Esophagus muscularis mucosa (tissue), 4 donors: ENCODE results near the gene AKAP6. TPM values are rescaled to one million over a fixed set of nuclear protein-coding genes. Genes with fewer than 3 reads are reported as not detected.
A peak's percentile ranks its signal among the peaks of the same experiment; 100 is the strongest.

Experiments
- DNase-seq: peaks from one replicate; pipeline ENCODE4 v3.0.0-alpha.2; 2017; ENCODE audit errors: extremely low spot score
- H3K27ac ChIP-seq, 4 donors: fragments of 200-600 bp; sonication (generic); replicated peaks in 1 of 4; 1 replicate in 3 of 4; 2 replicates in 1 of 4; pipeline ENCODE4 v1.5.1; 2016 to 2019; ENCODE audit warnings: mild to moderate bottlenecking in 1 of 4
- H3K27me3 ChIP-seq, 4 donors: fragments of 200-600 bp; sonication (generic); one replicate each; pipeline versions ENCODE4 v1.5.1 to v1.6.0; 2016 to 2019
- H3K36me3 ChIP-seq, 4 donors: fragments of 200-600 bp; sonication (generic); one replicate each; pipeline ENCODE4 v1.5.1; 2016 to 2019
- H3K4me1 ChIP-seq, 4 donors: fragments of 200-600 bp; sonication (generic); one replicate each; pipeline ENCODE4 v1.5.1; 2016 to 2019
- H3K4me3 ChIP-seq, 4 donors: fragments of 200-600 bp; sonication (generic); 1 replicate in 2 of 4; 2 replicates in 2 of 4; pipeline ENCODE4 v1.5.1; 2016 to 2019; ENCODE audit warnings: mild to moderate bottlenecking in 4 of 4, moderate library complexity in 1 of 4
- H3K9me3 ChIP-seq, 4 donors: fragments of 200-600 bp; sonication (generic); 1 replicate in 3 of 4; 2 replicates in 1 of 4; pipeline ENCODE4 v1.5.1; 2016 to 2019
- CTCF ChIP-seq, 3 experiments: fragments of 200-600 bp in 2 of 3; fragments of 450-650 bp in 1 of 3; sonication (generic) in 2 of 3; IDR thresholded peaks; one replicate each; pipeline ENCODE4 v1.5.1; 2017 to 2019; ENCODE audit warnings: antibody characterized with exemption in 3 of 3, mild to moderate bottlenecking in 2 of 3, moderate library complexity in 1 of 3
- EP300 ChIP-seq: sonication (generic); formaldehyde crosslinking; IDR thresholded peaks from one replicate; pipeline ENCODE4 v1.6.1; 2017; ENCODE audit warnings: antibody characterized with exemption
- POLR2A ChIP-seq: fragments of 450-650 bp; IDR thresholded peaks from one replicate; pipeline ENCODE4 v1.6.1; 2017; ENCODE audit warnings: antibody characterized with exemption, moderate library complexity, mild to moderate bottlenecking, low read depth
- POLR2AphosphoS5 ChIP-seq, 2 donors: sonication (generic); formaldehyde crosslinking; IDR thresholded peaks; one replicate each; pipeline ENCODE4 v1.6.1; 2017; ENCODE audit warnings: antibody characterized with exemption in 2 of 2
- WGBS: methylation state at CpG from one replicate; pipeline ENCODE4 v1.1.5; 2018; 5-methylcytosine and 5-hydroxymethylcytosine counted together
- intact Hi-C: fragments of 100-400 bp; cut with DNase I; formaldehyde crosslinking; loops from one replicate; pipeline ENCODE4 v1.15.1; 2023
- total RNA-seq, 4 donors: library from RNA; depleted of rRNA; stranded (reverse); fragments of >200 nt; gene quantifications; one replicate each; pipeline versions ENCODE4 v1.1.0 to v1.2.1, GENCODE V29; 2016

AKAP6 gene
- total RNA-seq, 4 donors from 2014 or later: 21.3 to 38.6 (median 31.5) TPM

GRCh38 chr14:32805979-32806378 is 476.9 kb downstream of the AKAP6 start:
- no peak overlapping the region for H3K27ac ChIP-seq
- H3K9me3 ChIP-seq: peaks cover 0 to 25% (median 15%) of the 10 kb centered on the region in 4 donors
- no peak for DNase-seq
- H3K36me3 ChIP-seq: peaks cover 0 to 5% (median 0%) of the 10 kb centered on the region in 4 donors
- H3K4me3 ChIP-seq: no peak overlapping the region
- H3K27me3 ChIP-seq: no peaks in the 10 kb centered on the region
- WGBS: 91% methylated on average over 2 of the region's 2 CpGs
- H3K4me1 ChIP-seq: peaks cover 13 to 19% (median 14%) of the 10 kb centered on the region in 4 donors
- TF ChIP-seq POLR2AphosphoS5 (IDR thresholded peaks at IDR 0.05): no peak
- no peak for TF ChIP-seq EP300
- TF ChIP-seq CTCF (IDR thresholded peaks at IDR 0.05): no peak
- TF ChIP-seq POLR2A: no peak
- intact Hi-C loops: no loop called here

GRCh38 chr14:32808644-32809043 is 479.5 kb downstream of the AKAP6 start:
- no peak for DNase-seq
- 22% methylated on average over 4 of the region's 4 CpGs for WGBS

GRCh38 chr14:32809255-32809654 is 480.2 kb downstream of the AKAP6 start:
- TF ChIP-seq CTCF (IDR thresholded peaks at IDR 0.05) (no peak), POLR2A (no peak), POLR2AphosphoS5 (IDR thresholded peaks at IDR 0.05) (no peak), EP300 (no peak)
- H3K4me3 ChIP-seq: peak overlapping the region in 1 of 4 donors; percentile 33
- intact Hi-C loops: no loop called here
- peaks cover 20 to 27% (median 21%) of the 10 kb centered on the region in 4 donors for H3K4me1 ChIP-seq
- no peaks in the 10 kb centered on the region for H3K27me3 ChIP-seq
- H3K9me3 ChIP-seq: peaks cover 0 to 11% (median 2%) of the 10 kb centered on the region in 4 donors
- DNase-seq: no peak
- 42% methylated on average over 2 of the region's 2 CpGs for WGBS
- H3K27ac ChIP-seq: no peak overlapping the region
- H3K36me3 ChIP-seq: peaks cover 0 to 2% (median 0%) of the 10 kb centered on the region in 4 donors

More at GRCh38 chr14:32808644-32809043, 479.5 kb downstream of the AKAP6 start:
- intact Hi-C loops: no loop called here
- Histone ChIP-seq H3K9me3 (peaks cover 0 to 16% (median 5%) of the 10 kb centered on the region in 4 donors), H3K36me3 (peaks cover 0 to 5% (median 0%) of the 10 kb centered on the region in 4 donors), H3K27me3 (no peaks in the 10 kb centered on the region), H3K4me1 (peaks cover 18 to 26% (median 20%) of the 10 kb centered on the region in 4 donors), H3K4me3 (peak overlapping the region; percentile 7 to 33 (median 11)), H3K27ac (no peak overlapping the region)
- TF ChIP-seq EP300 (no peak), POLR2A (no peak), POLR2AphosphoS5 (IDR thresholded peaks at IDR 0.05) (no peak), CTCF (IDR thresholded peaks at IDR 0.05) (no peak)

- Histone ChIP-seq H3K27me3 (no peaks in the 10 kb centered on the region), H3K27ac (no peak overlapping the region), H3K36me3 (no peaks in the 10 kb centered on the region), H3K9me3 (no peaks in the 10 kb centered on the region), H3K4me3 (no peak overlapping the region), H3K4me1 (peaks cover 18 to 23% (median 20%) of the 10 kb centered on the region in 4 donors)
- 42% methylated on average over 4 of the region's 4 CpGs for WGBS
- no peak for DNase-seq
- TF ChIP-seq EP300 (no peak), POLR2AphosphoS5 (IDR thresholded peaks at IDR 0.05) (no peak)
- intact Hi-C loops: loop anchor here (10.0 kb wide), 1 partner anchor 209 kb away; no protein-coding TSS in a partner anchor
Observed at GRCh38 chr14:32813401-32813800, 484.3 kb downstream of the AKAP6 start.

GRCh38 chr14:32814721-32815120 is 485.6 kb downstream of the AKAP6 start:
- H3K4me3 ChIP-seq: no peak overlapping the region
- no peak for DNase-seq
- 91% methylated on average over 1 of the region's 1 CpG for WGBS
- H3K36me3 ChIP-seq: no peaks in the 10 kb centered on the region
- peaks cover 6 to 14% (median 12%) of the 10 kb centered on the region in 4 donors for H3K4me1 ChIP-seq
- no peaks in the 10 kb centered on the region for H3K9me3 ChIP-seq
- TF ChIP-seq POLR2A (no peak), CTCF (IDR thresholded peaks at IDR 0.05) (no peak), POLR2AphosphoS5 (IDR thresholded peaks at IDR 0.05) (no peak), EP300 (no peak)
- H3K27me3 ChIP-seq: no peaks in the 10 kb centered on the region
- no peak overlapping the region for H3K27ac ChIP-seq
- intact Hi-C loops: loop anchor here (10.0 kb wide), 1 partner anchor 210 kb away; no protein-coding TSS in a partner anchor
